WI38 (cell line): ENCODE data around the gene ZFR2.

Experiments used
- H3K4me3 ChIP-seq: 2 replicates; pipeline ENCODE4 v1.5.1; 2011; ENCODE audit warnings: low read depth, mild to moderate bottlenecking, control low read depth, low read length
- TF ChIP-seq, protein P1 (sequence below): IDR thresholded peaks from 2 replicates; pipeline ENCODE4 v1.5.1; 2012; ENCODE audit warnings: low read depth, mild to moderate bottlenecking, control low read depth, low read length

ZFR2 gene

DNA sequence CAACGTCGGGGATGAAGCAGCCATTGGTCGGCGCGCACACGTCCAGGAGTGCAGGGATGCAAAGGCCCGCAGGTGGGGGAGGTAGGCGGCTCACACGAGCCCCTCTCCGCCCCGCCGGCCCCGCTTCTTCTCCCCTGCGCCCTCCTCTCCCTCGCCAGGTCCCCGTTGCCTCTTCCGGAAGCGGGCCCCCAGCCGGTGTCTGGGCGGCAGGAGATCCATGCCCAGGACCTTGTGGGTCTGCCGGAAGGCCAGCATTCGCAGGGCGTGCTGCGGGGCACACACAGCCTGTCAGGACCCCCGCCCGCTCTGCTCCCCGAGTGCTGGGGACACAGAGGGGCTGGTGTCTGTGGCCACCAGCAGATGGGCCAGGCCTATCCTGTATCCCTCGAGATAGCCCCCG is 63.0 kb downstream of the ZFR2 start:
- H3K4me3 ChIP-seq: no peak overlapping the region
- TF ChIP-seq, protein P1, sequence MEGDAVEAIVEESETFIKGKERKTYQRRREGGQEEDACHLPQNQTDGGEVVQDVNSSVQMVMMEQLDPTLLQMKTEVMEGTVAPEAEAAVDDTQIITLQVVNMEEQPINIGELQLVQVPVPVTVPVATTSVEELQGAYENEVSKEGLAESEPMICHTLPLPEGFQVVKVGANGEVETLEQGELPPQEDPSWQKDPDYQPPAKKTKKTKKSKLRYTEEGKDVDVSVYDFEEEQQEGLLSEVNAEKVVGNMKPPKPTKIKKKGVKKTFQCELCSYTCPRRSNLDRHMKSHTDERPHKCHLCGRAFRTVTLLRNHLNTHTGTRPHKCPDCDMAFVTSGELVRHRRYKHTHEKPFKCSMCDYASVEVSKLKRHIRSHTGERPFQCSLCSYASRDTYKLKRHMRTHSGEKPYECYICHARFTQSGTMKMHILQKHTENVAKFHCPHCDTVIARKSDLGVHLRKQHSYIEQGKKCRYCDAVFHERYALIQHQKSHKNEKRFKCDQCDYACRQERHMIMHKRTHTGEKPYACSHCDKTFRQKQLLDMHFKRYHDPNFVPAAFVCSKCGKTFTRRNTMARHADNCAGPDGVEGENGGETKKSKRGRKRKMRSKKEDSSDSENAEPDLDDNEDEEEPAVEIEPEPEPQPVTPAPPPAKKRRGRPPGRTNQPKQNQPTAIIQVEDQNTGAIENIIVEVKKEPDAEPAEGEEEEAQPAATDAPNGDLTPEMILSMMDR: no peak

DNA sequence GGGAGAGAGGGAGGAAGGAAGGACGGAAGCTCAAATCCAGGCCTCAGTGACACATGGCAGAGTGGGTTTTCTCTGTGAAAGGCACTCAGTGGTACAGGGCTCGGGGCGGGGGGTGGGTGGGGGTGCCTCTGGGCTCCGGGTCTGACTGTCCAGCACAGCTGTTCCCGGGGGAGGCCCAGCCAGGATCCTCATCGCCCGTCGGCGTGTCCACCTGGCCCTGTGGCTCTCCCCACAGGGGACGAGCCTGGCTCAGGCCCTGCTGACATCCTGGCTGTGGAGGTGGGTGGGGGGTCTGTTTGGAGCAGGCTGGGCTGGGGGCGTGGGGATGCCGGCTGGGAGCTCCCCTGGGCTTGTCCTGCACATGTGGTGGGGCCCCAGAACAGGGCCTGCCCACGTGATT is 64.4 kb downstream of the ZFR2 start:
- TF ChIP-seq, protein P1: no peak
- H3K4me3 ChIP-seq: no peak overlapping the region

DNA sequence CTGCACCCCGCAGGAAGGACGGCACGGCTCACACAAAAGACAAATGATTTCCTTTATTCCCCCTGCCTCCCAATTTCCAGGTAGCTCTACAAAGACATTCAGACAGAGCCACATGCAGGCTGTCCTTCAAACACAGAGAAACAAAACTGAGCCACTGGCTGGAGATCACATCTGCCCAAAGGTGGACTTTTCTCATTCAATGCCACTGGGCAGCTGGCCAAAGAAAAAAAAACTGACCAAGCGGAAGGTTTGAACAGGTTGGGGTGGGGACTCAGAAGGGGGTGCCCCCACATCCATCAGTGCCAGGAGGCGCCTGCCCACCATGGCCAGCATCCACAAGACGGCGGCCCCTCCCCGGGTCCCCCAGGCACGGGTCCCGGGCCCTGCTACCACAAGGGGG is 64.9 kb downstream of the ZFR2 start:
- TF ChIP-seq, protein P1: no peak
- no peak overlapping the region for H3K4me3 ChIP-seq

DNA sequence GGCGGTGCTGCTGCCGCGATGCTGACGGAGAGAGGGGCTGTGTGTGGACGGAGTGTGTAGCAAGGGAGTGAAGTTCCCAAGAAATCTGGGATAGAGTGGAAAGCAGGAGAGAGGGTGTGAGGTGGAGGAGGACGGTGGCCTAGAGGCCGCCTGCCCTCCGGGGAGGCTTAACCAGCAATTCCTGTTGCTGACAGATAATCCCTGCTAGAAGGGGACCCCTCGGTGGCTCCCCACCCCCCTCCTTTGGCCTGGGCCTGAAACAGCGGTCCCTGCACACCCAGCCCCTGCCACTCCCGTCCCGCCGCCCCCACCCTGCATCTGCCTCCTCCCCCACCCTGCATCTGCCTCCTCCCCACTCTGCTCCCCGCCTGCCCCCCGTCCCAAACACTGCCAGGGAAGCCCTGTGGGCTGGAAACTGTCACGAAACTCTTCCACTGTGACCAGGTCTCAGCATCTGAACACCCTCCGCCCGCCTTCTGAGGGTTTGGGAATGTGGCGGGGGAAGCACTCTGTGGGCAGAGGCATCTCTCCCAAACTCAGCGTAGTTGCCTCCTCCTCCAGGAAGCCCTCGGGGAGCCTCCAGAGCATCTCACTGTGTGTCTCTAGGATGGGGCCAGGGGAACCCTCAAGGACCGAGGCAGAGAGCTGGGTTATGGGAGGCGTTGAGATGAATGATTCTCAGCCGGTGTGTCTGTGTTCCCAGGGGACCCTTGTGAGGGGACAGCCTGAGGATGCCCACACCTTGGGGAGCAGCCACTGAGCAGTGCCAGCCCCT is 65.5 kb downstream of the ZFR2 start:
- no peak overlapping the region for H3K4me3 ChIP-seq
- TF ChIP-seq, protein P1: no peak

DNA sequence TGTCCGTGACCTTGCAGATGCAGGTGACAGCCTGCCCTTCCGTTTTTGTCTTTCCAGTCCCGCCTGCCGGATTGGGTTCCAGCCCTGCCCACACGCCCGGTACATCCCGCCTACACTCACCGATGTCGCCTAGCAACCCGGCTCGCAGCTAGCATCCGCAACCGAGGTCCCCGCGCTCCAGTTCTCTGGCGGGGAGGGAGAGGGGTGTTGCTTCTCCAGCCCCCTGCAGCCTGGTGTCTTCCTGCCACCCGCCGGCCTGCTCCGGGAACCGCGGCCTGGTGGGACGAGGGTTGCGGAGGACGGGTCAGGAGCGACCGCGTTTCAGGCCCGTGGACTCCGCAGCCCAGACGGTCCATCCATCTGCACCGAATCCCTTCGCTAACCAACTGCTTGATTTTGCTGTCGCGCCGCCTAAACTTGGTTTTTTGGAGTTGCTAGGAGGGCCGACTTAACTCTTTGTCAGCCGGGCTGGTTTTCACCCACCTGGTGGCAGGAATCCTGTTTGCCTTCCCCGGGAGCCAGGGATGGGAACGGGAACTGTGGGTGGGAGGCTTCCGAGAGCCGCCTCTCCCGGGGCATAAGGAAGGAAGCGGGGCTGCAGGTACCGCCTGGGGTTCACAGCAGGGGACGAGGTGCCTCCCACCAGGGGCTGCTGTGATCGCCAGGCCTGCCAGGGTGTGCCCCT is 67.3 kb downstream of the ZFR2 start:
- TF ChIP-seq, protein P1: no peak

DNA sequence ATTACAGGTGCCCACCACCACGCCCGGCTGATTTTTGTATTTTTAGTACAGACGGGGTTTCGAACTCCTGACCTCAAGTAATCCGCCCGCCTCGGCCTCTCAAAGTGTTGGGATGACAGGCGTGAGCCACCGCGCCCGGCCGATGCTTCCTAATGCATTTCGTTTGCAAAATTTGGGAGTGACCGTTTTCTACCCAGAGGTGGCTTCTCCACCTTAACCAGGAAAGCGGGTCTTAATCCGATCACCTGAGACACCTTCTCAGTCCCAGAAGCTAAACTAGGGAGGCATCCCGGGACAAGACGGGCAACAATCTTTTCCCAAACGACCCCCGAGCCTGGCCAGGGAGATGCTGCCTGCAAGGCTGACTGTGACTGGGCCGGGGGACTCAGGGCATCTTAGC is 67.8 kb downstream of the ZFR2 start:
- TF ChIP-seq, protein P1: no peak
- H3K4me3 ChIP-seq: no peak overlapping the region

More for the DNA sequence above, 67.3 kb downstream of the ZFR2 start:
- no peak overlapping the region for H3K4me3 ChIP-seq

DNA sequence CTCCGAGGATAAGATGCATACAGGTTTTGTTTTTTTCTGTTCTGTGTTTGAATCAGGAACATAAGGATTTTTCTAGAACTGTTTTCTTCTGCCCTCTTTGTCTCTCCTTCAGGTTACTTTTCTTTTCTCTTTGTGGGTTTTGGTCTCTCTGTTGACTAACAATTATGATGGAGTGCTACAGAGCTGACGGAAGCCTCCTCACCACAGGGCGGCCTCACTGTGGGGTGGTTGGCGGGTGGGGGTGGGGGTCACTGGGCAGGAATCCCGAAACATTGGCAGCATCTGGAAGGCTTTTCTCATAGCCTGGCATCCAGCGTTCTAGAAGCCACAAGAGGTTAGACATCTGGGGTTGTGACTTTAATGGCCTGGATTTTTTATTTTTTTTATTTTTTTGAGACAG is 70.7 kb downstream of the ZFR2 start:
- no peak overlapping the region for H3K4me3 ChIP-seq
- TF ChIP-seq, protein P1: no peak
